A549 (cell line): Measurements from ENCODE around the gene MCTP2.

Experiments used
- CTCF ChIP-seq: fragments of >200 bp; sonication (Bioruptor Twin); formaldehyde crosslinking; IDR thresholded peaks from 3 replicates; pipeline ENCODE4 v1.5.1; 2016
- ZFP36 ChIP-seq: fragments of 450-650 bp; IDR thresholded peaks from 2 replicates; pipeline ENCODE4 v1.6.1; 2014; ENCODE audit warnings: borderline replicate concordance; ENCODE audit not compliant: partially characterized antibody

DNA sequence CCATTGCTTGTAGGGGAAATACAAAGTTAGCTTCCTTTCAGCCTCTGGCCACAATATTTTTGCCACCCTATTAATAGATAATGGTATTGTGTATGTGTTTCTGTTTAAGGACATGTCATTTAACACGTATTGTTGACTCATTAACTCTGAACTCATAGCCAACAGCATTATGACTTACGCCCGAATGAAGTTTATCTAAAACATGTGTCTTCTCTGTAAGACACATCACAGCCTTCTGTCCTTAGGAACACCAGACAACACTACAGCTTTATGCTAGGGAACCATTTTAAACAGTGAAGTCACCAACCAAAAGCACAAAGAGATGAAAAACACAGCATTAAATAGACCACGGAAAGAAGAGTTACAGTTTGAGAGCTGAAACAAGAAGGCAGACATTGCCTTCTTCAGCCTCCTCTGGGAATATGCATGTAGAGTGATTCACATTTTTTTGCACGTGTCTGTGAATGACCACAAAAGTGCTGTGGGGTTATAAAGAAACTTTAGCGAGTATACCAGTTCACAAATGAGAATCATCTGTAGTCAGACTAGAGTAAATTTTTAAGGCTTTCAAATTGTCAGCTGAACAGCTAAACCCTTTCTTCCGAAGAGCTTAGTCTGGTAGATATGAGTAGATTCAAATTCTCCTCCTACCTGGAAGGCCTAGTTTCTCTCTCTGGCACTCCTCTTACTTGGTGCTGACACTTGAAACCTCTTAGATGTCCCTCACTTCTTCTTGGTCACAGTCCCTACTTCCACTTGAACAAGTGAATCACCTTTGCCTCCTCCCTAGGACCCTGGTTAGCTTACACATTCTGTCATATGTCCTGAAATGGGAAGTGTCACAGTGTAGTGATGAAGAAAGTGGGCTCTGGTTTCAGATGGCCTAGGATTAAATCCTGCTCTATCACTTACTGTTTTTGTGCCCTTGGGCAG is 32.2 kb downstream of the MCTP2 start:
- TF ChIP-seq CTCF (no peak), ZFP36 (no peak)
